ENCODE results near the gene GSDMA.

DNA sequence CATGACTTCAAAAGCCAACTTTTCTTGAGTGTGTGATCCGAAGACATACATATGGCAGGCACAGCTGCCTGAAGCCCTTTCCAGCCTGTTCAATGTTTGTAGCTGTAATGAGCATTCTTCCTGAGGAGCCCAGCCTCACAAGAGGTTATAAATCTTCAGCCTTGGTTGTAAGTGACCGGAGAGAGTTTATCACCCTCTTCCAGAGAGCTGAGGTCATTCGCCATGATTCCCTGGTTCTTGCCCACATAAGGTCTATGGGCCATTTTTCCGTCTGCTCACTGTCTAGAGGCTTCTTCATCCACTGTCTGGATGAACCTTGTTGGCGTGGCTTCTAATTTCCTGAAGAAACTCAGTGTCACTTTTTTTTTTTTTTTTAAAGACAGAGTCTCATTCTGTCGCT is 42.7 kb downstream of the GSDMA start:
- TF ChIP-seq, protein P1, sequence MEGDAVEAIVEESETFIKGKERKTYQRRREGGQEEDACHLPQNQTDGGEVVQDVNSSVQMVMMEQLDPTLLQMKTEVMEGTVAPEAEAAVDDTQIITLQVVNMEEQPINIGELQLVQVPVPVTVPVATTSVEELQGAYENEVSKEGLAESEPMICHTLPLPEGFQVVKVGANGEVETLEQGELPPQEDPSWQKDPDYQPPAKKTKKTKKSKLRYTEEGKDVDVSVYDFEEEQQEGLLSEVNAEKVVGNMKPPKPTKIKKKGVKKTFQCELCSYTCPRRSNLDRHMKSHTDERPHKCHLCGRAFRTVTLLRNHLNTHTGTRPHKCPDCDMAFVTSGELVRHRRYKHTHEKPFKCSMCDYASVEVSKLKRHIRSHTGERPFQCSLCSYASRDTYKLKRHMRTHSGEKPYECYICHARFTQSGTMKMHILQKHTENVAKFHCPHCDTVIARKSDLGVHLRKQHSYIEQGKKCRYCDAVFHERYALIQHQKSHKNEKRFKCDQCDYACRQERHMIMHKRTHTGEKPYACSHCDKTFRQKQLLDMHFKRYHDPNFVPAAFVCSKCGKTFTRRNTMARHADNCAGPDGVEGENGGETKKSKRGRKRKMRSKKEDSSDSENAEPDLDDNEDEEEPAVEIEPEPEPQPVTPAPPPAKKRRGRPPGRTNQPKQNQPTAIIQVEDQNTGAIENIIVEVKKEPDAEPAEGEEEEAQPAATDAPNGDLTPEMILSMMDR (IDR thresholded peaks at IDR 0.05), result no peak
- TF ChIP-seq POLR2A (IDR thresholded peaks at IDR 0.05), result no peak
